DMS79 (cell line): ENCODE data around the gene EARS2.
A peak's percentile ranks its signal among the peaks of the same experiment; 100 is the strongest.
"Not testable (repeated sequence)": the region's sequence is repeated elsewhere in the genome, so short reads cannot be mapped to it uniquely, and the experiment has no call there.

ENCODE experiments used
- DNase-seq: peaks from one replicate; lab custom pipeline; 2025; lab: John Stamatoyannopoulos, UW

EARS2 gene

GRCh38 chr16:23556881-23557778 is at the start of gene EARS2, which contains the start of gene UBFD1:
Gene EARS2 (minus strand): TSS chr16:23557350. CDS start chr16:23557343, 7 bp downstream.
Gene UBFD1 (plus strand): TSS chr16:23557727. CDS start chr16:23557743, 16 bp downstream.
- DNase-seq, result peak; percentile 97

DNA sequence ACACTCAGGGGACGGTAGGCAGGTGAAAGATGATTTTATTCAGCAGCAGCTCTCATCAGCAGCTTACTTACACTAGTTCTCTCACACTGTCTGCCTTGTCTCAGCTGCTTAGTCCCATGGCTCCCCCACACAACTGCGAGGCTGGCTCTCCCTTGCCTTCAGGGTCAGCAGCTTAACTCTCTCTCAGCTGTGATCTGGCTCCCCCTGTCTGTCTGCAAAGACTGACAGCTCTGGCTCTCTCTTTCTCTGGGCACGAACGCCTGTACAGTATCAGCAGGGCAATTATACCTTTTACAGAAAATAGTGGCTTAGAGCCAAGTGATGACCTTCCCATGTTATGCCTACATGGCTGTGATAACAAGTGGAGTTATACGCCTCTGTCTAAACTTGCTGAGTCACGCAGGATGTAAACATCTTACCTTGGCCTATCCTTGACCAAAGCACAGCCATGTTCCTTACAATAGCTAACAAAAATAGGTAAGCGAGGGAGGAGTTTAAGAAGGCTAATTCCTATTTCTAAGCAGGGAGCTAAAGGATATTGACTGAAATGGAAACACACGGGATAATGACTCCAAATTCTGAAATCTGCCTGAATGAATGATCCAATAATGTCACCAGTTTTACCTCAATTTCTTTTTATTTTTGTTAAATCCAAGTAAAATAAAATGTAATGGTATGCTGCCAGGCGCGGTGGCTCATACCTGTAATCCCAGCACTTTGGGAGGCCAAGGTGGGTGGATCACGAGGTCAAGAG is 40.0 kb upstream of the EARS2 start:
- no peak for DNase-seq

- peak; percentile 51 for DNase-seq
Measured at GRCh38 chr16:23595951-23596720, 39.0 kb upstream of the EARS2 start, which contains the start of gene NDUFAB1. Gene NDUFAB1 (minus strand): TSS chr16:23596316. CDS start chr16:23596290, 26 bp downstream.

- DNase-seq, result no peak
Measured at GRCh38 chr16:23595246-23595950, 38.2 kb upstream of the EARS2 start.

GRCh38 chr16:23594186-23594585 is 37.0 kb upstream of the EARS2 start:
- DNase-seq, result no peak

- DNase-seq, result no peak
Measured at GRCh38 chr16:23590181-23590580, 33.0 kb upstream of the EARS2 start.

GRCh38 chr16:23587726-23588125 is 30.6 kb upstream of the EARS2 start:
- DNase-seq, result no peak

DNA sequence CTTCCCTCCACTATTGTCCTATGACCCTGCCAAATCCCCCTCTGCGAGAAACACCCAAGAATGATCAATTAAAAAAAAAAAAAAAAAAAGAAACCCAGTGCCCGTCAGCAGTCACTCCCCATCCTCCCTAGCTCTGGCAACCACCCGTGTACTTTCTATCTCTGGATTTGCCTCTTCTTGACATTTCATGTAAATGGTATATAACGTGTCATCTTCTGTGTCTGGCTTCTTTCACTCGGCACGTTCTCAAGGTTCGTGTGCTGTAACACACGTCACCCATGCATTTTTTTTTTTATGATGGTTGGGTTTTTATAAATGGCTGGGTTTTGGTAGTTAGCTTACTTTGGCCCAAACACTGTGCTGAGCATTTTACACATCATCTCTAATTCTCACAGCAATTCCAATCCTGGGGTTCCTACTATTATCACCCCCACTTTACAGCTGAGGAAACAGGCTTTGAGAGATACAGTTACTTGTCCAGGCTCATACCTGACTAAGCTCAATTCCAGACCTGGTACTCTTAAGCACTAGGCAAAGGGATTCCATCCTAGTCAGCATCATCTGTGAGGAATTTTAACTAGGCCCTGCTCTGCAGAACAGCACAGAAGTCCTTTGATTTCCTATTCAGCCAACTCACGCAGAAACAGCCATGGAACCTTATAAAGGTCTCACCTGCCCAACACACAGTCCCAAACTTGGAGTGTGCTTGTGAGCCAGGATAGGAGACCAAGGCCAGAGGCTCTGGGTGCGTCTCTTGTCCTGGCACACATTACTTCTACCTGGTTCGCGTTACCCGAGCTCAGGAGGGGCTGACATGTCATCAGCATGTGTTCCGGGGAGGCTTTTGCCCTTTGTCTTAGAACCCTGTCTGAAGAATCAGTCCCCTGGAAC is 27.3 kb upstream of the EARS2 start:
- no peak for DNase-seq

GRCh38 chr16:23583271-23583670 is 26.1 kb upstream of the EARS2 start:
- DNase-seq, result not testable (repeated sequence)

GRCh38 chr16:23581764-23582163 is 24.6 kb upstream of the EARS2 start:
- no peak for DNase-seq

DNA sequence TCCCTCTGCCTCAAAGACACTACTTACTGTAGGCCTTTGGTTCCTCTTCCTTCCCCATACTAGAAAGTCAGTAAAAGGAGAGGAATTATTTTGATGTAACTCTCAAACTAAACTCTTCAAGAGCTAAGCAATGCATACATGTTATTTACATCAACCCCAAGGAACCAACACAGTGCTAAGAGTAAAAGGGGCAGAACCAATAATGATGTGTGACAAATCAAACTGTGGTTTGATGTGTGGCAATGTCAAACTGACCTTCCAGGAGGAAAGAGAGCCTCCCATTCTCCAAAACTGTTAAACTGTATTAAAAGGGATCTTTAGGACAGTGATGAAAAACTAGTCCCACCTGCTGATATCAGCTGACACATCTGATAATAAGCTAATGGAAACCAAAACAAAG is 23.2 kb upstream of the EARS2 start:
- DNase-seq, result no peak

GRCh38 chr16:23579371-23579770 is 22.2 kb upstream of the EARS2 start:
- no peak for DNase-seq

DNA sequence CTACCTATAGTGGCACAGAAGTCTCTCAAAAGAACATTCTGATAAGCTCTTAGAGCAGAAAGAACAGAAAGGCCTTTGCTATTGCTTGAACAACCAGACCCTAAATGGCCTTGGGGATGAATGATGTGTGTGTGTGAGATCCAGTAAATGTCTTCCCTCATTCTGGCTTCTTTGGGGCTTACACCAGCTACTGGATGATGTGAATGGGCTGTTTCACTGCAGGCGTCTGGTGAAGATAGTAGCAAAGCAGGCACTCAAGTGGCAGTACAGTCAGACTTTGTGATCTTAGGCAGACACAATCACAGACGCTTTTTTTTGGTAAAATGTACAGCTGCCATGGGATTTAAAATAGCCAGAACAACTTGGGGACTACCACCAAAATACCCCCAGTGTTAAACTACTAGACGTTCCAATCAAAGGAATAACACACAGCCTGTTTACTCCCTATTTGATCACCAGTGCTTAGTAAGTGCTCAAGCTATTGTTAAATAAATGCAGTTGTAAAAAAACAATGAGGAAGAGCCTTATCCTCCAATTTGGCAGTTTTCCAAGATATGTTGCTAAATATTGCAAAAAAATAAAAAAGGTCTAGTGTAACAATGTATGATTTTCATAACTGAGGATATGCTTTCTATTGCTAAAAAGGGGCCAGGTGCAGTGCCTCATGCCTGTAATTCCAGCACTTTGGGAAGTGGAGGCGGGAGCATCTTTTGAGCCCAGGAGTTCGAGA is 21.1 kb upstream of the EARS2 start:
- no peak for DNase-seq

DNA sequence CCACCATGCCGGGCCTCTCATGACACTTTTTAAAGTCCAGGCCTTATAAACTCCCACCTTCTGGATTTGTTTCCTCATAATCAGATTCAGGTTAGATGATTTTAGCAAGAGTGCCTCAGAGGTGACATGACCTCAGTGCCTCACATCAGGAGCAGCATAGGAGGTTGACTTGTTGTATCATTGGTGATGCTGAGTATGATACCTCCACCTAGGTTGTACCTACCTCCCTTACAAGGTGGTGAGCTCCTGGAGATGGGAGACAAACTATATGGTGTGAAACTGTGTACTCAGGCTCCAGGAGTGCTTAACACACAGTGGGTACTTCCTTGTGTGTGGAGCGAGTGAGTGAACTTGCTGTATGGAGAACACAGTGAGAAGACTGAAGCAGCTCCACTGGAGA is 20.3 kb upstream of the EARS2 start:
- no peak for DNase-seq

DNA sequence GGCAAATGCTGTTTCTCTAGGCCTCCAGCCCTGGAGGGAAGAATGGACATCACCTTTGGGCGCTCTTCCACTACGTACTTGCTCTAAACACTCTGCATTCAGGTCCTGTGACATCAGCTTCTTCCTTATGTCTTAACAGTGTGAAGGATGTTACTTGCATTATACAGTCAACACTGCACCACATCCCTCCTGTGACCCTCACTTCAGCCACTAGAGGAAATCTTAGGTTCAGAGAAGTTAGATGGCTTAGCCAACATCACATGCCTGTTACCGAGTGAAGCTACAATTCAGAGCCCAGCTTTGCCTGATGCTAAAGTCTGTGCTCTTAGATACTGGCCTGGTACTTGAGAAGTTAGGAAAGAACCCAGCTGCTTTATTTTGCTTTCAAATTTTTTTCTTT is 18.7 kb upstream of the EARS2 start:
- DNase-seq, result no peak

GRCh38 chr16:23573817-23574216 is 16.7 kb upstream of the EARS2 start:
- DNase-seq, result no peak

DNA sequence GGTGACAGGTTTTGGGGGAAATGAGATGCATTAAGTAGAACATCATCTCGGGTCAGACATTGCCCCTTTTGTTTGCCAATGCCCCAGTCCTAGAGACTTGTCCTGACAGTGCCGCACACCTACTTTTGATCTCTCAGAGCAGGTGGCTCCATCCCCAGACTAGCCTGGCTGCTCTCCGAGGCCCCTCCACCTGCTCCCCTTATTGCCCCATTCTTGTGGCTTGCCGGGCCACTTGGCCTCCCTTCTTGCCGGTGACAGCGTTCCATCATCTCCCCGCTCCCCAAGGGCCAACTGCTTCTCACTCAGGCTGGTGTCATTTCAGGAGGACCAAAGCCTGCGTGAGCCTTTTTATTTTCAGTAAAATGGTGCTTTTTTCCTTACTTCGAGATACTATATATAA is 15.2 kb upstream of the EARS2 start:
- DNase-seq, result no peak

DNA sequence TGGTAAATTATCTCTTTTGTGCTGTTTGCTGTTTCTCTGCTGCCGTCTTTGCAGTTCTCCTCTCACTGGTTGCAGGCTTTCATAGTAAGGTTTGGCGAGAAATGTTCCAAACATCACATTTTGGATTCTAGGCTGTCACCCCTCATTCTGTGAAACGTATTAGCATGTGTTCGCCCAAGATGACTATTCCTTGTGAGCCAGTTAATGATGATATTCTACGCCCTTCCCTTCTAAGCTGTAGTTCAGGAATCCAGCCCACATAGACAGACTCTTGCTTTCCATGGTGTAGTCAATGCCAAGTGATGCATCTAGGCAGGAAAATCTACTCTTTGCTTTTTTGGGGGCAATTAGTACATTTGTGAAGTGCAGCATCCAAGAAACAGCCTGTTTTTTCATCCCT is 14.7 kb upstream of the EARS2 start:
- DNase-seq, result no peak

DNA sequence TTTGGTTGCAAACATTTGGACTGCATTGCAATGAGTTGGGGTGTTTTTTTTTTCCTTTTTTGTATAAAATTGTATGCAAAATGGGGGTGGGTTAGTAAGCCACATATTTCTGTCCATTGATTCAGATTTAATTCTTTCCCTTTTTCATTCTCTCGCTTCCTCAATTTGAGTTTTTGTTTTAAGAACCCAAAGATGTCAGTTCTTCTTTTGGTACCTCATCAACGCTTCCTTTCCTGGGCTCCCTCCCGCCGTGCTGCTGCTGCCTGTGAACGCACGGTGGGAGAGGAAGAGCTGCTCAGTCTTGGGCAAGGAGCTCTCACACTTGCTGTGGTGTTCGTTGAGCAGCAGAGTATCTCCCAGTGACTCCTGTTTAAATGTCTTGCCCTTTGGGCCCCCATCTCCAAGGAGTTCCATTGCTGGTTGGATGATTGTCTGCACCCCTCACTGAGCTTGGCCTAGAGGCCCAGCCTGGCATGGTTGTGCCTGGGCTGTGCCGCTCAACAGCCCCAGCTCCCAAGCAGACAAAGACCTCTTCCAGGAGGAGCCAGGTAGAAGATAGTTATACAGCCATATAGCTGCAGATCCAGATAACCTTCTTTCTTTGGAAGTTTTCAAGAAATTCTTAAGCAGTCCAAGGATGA is 14.0 kb upstream of the EARS2 start:
- DNase-seq, result no peak
